Heart left ventricle (tissue), 13 donors: Measurements from ENCODE around the gene ABCA13.
"Not testable (repeated sequence)": the region's sequence is repeated elsewhere in the genome, so short reads cannot be mapped to it uniquely, and the experiment has no call there.

Experiments
- CTCF ChIP-seq, 12 donors: fragments of 200-600 bp; sonication (generic) in 4 of 12; IDR thresholded peaks; one replicate each; pipeline versions ENCODE4 v1.5.0 to v1.8.0; 2018 to 2022; ENCODE audit warnings: antibody characterized with exemption in 12 of 12, mild to moderate bottlenecking in 5 of 12
- POLR2A ChIP-seq, 2 donors: fragments of 450-650 bp; IDR thresholded peaks; one replicate each; pipeline ENCODE4 v1.6.1; 2017; ENCODE audit warnings: antibody characterized with exemption in 2 of 2, mild to moderate bottlenecking in 2 of 2, moderate library complexity in 2 of 2
- donor health status: ischemic (EF 13 %, LVEDD 7.1; RV severe dilation, severe dysfunction).
- donor health status: DM: no; HTN: yes; CAD: no.
- donor health status: DM: no; HTN: no; CAD: no.
- donor health status: ischemic (EF 25% LVEDD 6.9; RV normal size, moderate dysfunction).
- donor health status: ischemic (EF 25% LVEDD 5.7; RV mildly dilated, moderate dysfunction).
- donor health status: ischemic (EF 35%, LVEDD 5.7; RV mildly dilated, moderate dysfunction).
- donor health status: nonischemic (EF 11% LVEDD 7.7; RV severe dilation, severe dysfunction).
- donor health status: DM: yes; HTN: yes; CAD: no.
- donor health status: PGD.
- donor health status: ischemic (EF 29% LVEDD 5.4; RV normal size, mild dysfunction).
- donor health status: nonischemic (EF 23%, LVEDD 6.1; RV moderate dilation, normal function).

- not testable (repeated sequence) for TF ChIP-seq CTCF, POLR2A (IDR thresholded peaks at IDR 0.05)
Observed at GRCh38 chr7:48200946-48201589, 29.8 kb downstream of the ABCA13 start.
